Measurements from ENCODE around the gene MAML3. TPM values are rescaled to one million over a fixed set of nuclear protein-coding genes. Genes with fewer than 3 reads are reported as not detected.

The MAML3 gene
- total RNA-seq, 1 donor from 2014 or later, result 24.8 TPM

- DNase-seq (ENCODE audit: low spot score in 2 of 2, unreplicated experiment in 2 of 2), result no peak
- Mint-ChIP-seq H3K27ac (peak overlapping the region; percentile 59), H3K4me1 (peaks cover 58% of the 10 kb centered on the region), H3K9me3 (no peaks in the 10 kb centered on the region), H3K4me3 (no peak overlapping the region), H3K36me3 (peaks cover 4% of the 10 kb centered on the region), H3K27me3 (ENCODE audit: low read depth) (no peaks in the 10 kb centered on the region)
- TF ChIP-seq, protein P1, sequence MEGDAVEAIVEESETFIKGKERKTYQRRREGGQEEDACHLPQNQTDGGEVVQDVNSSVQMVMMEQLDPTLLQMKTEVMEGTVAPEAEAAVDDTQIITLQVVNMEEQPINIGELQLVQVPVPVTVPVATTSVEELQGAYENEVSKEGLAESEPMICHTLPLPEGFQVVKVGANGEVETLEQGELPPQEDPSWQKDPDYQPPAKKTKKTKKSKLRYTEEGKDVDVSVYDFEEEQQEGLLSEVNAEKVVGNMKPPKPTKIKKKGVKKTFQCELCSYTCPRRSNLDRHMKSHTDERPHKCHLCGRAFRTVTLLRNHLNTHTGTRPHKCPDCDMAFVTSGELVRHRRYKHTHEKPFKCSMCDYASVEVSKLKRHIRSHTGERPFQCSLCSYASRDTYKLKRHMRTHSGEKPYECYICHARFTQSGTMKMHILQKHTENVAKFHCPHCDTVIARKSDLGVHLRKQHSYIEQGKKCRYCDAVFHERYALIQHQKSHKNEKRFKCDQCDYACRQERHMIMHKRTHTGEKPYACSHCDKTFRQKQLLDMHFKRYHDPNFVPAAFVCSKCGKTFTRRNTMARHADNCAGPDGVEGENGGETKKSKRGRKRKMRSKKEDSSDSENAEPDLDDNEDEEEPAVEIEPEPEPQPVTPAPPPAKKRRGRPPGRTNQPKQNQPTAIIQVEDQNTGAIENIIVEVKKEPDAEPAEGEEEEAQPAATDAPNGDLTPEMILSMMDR (IDR thresholded peaks at IDR 0.05; ENCODE audit: unreplicated experiment), result no peak
These were observed 68.8 kb downstream of the MAML3 start for GRCh38 chr4:140085062-140085622.

- Mint-ChIP-seq H3K36me3 (peaks cover 4% of the 10 kb centered on the region), H3K4me3 (no peak overlapping the region), H3K27ac (peak overlapping the region; percentile 27), H3K4me1 (peaks cover 58% of the 10 kb centered on the region), H3K9me3 (no peaks in the 10 kb centered on the region), H3K27me3 (ENCODE audit: low read depth) (no peaks in the 10 kb centered on the region)
- TF ChIP-seq, protein P1 (IDR thresholded peaks at IDR 0.05; ENCODE audit: unreplicated experiment), result no peak
- no peak for DNase-seq (ENCODE audit: low spot score in 2 of 2, unreplicated experiment in 2 of 2)
These were observed 69.6 kb downstream of the MAML3 start for GRCh38 chr4:140084385-140084784.

- H3K4me1 Mint-ChIP-seq, result peaks cover 60% of the 10 kb centered on the region
- no peaks in the 10 kb centered on the region for H3K27me3 Mint-ChIP-seq (ENCODE audit: low read depth)
- peaks cover 4% of the 10 kb centered on the region for H3K36me3 Mint-ChIP-seq
- no peaks in the 10 kb centered on the region for H3K9me3 Mint-ChIP-seq
- H3K4me3 Mint-ChIP-seq, result no peak overlapping the region
- peak overlapping the region; percentile 84 for H3K27ac Mint-ChIP-seq
- no peak for DNase-seq (ENCODE audit: low spot score in 2 of 2, unreplicated experiment in 2 of 2)
- TF ChIP-seq, protein P1 (IDR thresholded peaks at IDR 0.05; ENCODE audit: unreplicated experiment), result no peak
These were observed 71.6 kb downstream of the MAML3 start for GRCh38 chr4:140082391-140082755.

GRCh38 chr4:140081641-140082390, 72.2 kb downstream of the MAML3 start:
- Mint-ChIP-seq H3K4me1 (peaks cover 60% of the 10 kb centered on the region), H3K27ac (peak overlapping the region; percentile 84), H3K4me3 (no peak overlapping the region), H3K27me3 (ENCODE audit: low read depth) (no peaks in the 10 kb centered on the region), H3K36me3 (peaks cover 4% of the 10 kb centered on the region), H3K9me3 (no peaks in the 10 kb centered on the region)
- DNase-seq (ENCODE audit: low spot score in 2 of 2, unreplicated experiment in 2 of 2), result no peak
- TF ChIP-seq, protein P1 (IDR thresholded peaks at IDR 0.05; ENCODE audit: unreplicated experiment), result no peak

- peaks cover 55% of the 10 kb centered on the region for H3K4me1 Mint-ChIP-seq
- H3K9me3 Mint-ChIP-seq, result no peaks in the 10 kb centered on the region
- H3K36me3 Mint-ChIP-seq, result no peaks in the 10 kb centered on the region
- peak overlapping the region; percentile 28 for H3K27ac Mint-ChIP-seq
- TF ChIP-seq, protein P1 (IDR thresholded peaks at IDR 0.05; ENCODE audit: unreplicated experiment), result no peak
- DNase-seq (ENCODE audit: low spot score in 2 of 2, unreplicated experiment in 2 of 2), result no peak
- no peaks in the 10 kb centered on the region for H3K27me3 Mint-ChIP-seq (ENCODE audit: low read depth)
- no peak overlapping the region for H3K4me3 Mint-ChIP-seq
These were observed 73.1 kb downstream of the MAML3 start for GRCh38 chr4:140080883-140081282.

Measured in mesothelial cell of epicardium (in vitro differentiated cells).